ENCODE measurements around the gene RAD51B.

DNA sequence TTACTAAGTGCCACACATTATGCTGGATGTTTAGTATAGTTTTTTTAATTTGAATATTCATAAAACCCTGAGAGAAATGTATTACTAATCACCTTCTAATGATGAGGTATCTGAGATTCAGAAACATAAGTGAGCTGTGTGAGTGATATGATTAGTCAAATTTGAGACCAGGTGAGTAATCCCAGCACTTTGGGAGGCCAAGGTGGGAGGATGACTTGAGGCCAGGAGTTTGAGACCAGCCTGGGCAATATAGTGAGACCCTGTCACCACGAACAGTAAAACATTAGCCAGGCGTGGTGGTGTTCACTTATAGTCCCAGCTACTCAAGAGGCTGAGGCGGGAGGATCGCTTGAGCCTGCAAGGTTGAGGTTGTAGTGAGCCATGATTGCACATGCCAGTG is 438.4 kb downstream of the RAD51B start:
- TF ChIP-seq, protein P1, sequence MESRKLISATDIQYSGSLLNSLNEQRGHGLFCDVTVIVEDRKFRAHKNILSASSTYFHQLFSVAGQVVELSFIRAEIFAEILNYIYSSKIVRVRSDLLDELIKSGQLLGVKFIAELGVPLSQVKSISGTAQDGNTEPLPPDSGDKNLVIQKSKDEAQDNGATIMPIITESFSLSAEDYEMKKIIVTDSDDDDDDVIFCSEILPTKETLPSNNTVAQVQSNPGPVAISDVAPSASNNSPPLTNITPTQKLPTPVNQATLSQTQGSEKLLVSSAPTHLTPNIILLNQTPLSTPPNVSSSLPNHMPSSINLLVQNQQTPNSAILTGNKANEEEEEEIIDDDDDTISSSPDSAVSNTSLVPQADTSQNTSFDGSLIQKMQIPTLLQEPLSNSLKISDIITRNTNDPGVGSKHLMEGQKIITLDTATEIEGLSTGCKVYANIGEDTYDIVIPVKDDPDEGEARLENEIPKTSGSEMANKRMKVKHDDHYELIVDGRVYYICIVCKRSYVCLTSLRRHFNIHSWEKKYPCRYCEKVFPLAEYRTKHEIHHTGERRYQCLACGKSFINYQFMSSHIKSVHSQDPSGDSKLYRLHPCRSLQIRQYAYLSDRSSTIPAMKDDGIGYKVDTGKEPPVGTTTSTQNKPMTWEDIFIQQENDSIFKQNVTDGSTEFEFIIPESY (CRISPR knock-in tag; IDR thresholded peaks at IDR 0.05), result no peak
- no peak for TF ChIP-seq MAFG (tag; conservative IDR thresholded peaks at IDR 0.05)
- TF ChIP-seq, protein P2, sequence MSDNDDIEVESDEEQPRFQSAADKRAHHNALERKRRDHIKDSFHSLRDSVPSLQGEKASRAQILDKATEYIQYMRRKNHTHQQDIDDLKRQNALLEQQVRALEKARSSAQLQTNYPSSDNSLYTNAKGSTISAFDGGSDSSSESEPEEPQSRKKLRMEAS (CRISPR knock-in tag; IDR thresholded peaks at IDR 0.05), result no peak
- TF ChIP-seq HNRNPL (IDR thresholded peaks at IDR 0.05; ENCODE audit: low read depth, low read length), result no peak
- no peak for TF ChIP-seq FOS (IDR thresholded peaks at IDR 0.05; ENCODE audit: extremely low read depth, insufficient read length)
- TF ChIP-seq, protein P3, sequence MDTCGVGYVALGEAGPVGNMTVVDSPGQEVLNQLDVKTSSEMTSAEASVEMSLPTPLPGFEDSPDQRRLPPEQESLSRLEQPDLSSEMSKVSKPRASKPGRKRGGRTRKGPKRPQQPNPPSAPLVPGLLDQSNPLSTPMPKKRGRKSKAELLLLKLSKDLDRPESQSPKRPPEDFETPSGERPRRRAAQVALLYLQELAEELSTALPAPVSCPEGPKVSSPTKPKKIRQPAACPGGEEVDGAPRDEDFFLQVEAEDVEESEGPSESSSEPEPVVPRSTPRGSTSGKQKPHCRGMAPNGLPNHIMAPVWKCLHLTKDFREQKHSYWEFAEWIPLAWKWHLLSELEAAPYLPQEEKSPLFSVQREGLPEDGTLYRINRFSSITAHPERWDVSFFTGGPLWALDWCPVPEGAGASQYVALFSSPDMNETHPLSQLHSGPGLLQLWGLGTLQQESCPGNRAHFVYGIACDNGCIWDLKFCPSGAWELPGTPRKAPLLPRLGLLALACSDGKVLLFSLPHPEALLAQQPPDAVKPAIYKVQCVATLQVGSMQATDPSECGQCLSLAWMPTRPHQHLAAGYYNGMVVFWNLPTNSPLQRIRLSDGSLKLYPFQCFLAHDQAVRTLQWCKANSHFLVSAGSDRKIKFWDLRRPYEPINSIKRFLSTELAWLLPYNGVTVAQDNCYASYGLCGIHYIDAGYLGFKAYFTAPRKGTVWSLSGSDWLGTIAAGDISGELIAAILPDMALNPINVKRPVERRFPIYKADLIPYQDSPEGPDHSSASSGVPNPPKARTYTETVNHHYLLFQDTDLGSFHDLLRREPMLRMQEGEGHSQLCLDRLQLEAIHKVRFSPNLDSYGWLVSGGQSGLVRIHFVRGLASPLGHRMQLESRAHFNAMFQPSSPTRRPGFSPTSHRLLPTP (IDR thresholded peaks at IDR 0.05; ENCODE audit: borderline replicate concordance, extremely low read depth, insufficient read length), result no peak
- TF ChIP-seq, protein P4, sequence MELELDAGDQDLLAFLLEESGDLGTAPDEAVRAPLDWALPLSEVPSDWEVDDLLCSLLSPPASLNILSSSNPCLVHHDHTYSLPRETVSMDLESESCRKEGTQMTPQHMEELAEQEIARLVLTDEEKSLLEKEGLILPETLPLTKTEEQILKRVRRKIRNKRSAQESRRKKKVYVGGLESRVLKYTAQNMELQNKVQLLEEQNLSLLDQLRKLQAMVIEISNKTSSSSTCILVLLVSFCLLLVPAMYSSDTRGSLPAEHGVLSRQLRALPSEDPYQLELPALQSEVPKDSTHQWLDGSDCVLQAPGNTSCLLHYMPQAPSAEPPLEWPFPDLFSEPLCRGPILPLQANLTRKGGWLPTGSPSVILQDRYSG (tag; conservative IDR thresholded peaks at IDR 0.05; ENCODE audit: low read depth), result no peak
- no peak for TF ChIP-seq CEBPB (tag; IDR thresholded peaks at IDR 0.05)
- TF ChIP-seq TAF1 (IDR thresholded peaks at IDR 0.05; ENCODE audit: control insufficient read depth, extremely low read depth, insufficient read depth, low read length, severe bottlenecking), result no peak
- TF ChIP-seq, protein P5, sequence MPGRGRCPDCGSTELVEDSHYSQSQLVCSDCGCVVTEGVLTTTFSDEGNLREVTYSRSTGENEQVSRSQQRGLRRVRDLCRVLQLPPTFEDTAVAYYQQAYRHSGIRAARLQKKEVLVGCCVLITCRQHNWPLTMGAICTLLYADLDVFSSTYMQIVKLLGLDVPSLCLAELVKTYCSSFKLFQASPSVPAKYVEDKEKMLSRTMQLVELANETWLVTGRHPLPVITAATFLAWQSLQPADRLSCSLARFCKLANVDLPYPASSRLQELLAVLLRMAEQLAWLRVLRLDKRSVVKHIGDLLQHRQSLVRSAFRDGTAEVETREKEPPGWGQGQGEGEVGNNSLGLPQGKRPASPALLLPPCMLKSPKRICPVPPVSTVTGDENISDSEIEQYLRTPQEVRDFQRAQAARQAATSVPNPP (IDR thresholded peaks at IDR 0.05; ENCODE audit: borderline replicate concordance, insufficient read depth, insufficient read length), result no peak

Measured in K562 (cell line).